Psoas muscle (tissue), 8 donors: Measurements from ENCODE around the gene PDZD11. TPM values are rescaled to one million over a fixed set of nuclear protein-coding genes. Genes with fewer than 3 reads are reported as not detected.

Experiments used
- ATAC-seq, 4 donors: fragments of 200-7000 bp; cut with Tn5 transposase; one replicate each; pipeline ENCODE4 v1.9.1; 2020; ENCODE audit warnings: moderate library complexity in 3 of 4, mild to moderate bottlenecking in 2 of 4
- DNase-seq, 2 donors: peaks; one replicate each; pipeline ENCODE4 v3.0.0-alpha.2; 2020
- H3K27ac ChIP-seq: fragments of 200-600 bp; one replicate; pipeline ENCODE4 v1.8.0; 2022
- H3K27me3 ChIP-seq, 3 donors: fragments of 200-600 bp in 1 of 3; one replicate each; pipeline versions ENCODE4 v1.6.1 to v1.8.0; 2013 to 2022; ENCODE audit warnings: low read length in 2 of 3, mild to moderate bottlenecking in 2 of 3, moderate library complexity in 1 of 3; ENCODE audit not compliant: insufficient read depth in 3 of 3
- H3K36me3 ChIP-seq, 2 donors: fragments of 200-600 bp in 1 of 2; one replicate each; pipeline versions ENCODE4 v1.6.1 to v1.8.0; 2013 to 2022; ENCODE audit warnings: low read depth in 1 of 2, mild to moderate bottlenecking in 1 of 2, moderate library complexity in 1 of 2; ENCODE audit not compliant: insufficient read depth in 1 of 2
- H3K4me1 ChIP-seq: fragments of 200-600 bp; one replicate; pipeline ENCODE4 v1.8.0; 2022
- H3K4me3 ChIP-seq: fragments of 200-600 bp; one replicate; pipeline ENCODE4 v1.8.0; 2022; ENCODE audit warnings: mild to moderate bottlenecking
- H3K9me3 ChIP-seq: fragments of 200-600 bp; one replicate; pipeline ENCODE4 v1.8.0; 2022
- CTCF ChIP-seq: fragments of 200-600 bp; IDR thresholded peaks from one replicate; pipeline ENCODE4 v1.8.0; 2022; ENCODE audit warnings: antibody characterized with exemption
- WGBS, 3 donors: extraction: QIAGEN DNeasy Blood & Tissue Kit; methylation state at CpG; one replicate each; pipeline versions ENCODE4 v1.1.6 to v1.1.7; 2013; 5-methylcytosine and 5-hydroxymethylcytosine counted together
- intact Hi-C, 2 donors: fragments of 100-400 bp; cut with DNase I; formaldehyde crosslinking; loops; one replicate each; pipeline versions ENCODE4 v1.11.0 to v1.14.2; 2022
- long read RNA-seq, 2 donors: library from polyadenylated mRNA; unstranded; transcript quantifications; one replicate each; pipeline ENCODE4 v2.0.0, GENCODE V29; 2021
- polyA plus RNA-seq, 3 donors: library from polyadenylated mRNA; stranded (reverse); fragments of 200-250 nt; gene quantifications; one replicate each; pipeline ENCODE4 v1.2.3, GENCODE V29; 2013
- total RNA-seq, 4 donors: library from RNA; stranded (reverse); fragmentation: NEBNext Ultra II Directional in 2 of 4; extraction: Animal tissue kit (Norgen Biotek cat#: 25700) in 2 of 4; gene quantifications; one replicate each; pipeline versions ENCODE4 v1.2.1 to v1.2.4, GENCODE V29; 2021 to 2023
- donor health status: healthy with polysubstance abuse.
- donor health status: DM: no; HTN: no; CAD: no; lungs with moderate emphysema.
- donor health status: Bipolar disorder and iron deficiency.
- donor health status: healthy.
- donor health status: DM: yes; HTN: yes; CAD: no.
- donor health status: DM: no; HTN: no; CAD: no.
- donor health status: DM: no; HTN: no; CAD: no.
- donor health status: DM: yes; HTN: yes; CAD: no.

Gene PDZD11
- total RNA-seq, result 10 to 100 TPM; 18.5 to 26.2 (median 19.7) TPM
- 10 to 100 TPM; 22.0 to 28.7 (median 27.9) TPM for polyA plus RNA-seq
- long read RNA-seq, donor 1, transcript PDZD11-201 (7 exons, 1,043 nt), result major isoform, 12 of 14 reads
- long read RNA-seq, donor 1, partial matches to known transcripts, result 1 of 14 reads
- long read RNA-seq, donor 1, other reads (novel, unspliced or antisense), result 1 of 14 reads
- long read RNA-seq, donor 2, transcript PDZD11-201 (7 exons, 1,043 nt), result major isoform, 15 of 20 reads
- long read RNA-seq, donor 2, partial matches to known transcripts, result 2 of 20 reads
- long read RNA-seq, donor 2, other reads (novel, unspliced or antisense), result 2 of 20 reads

GRCh38 chrX:70289793-70290770 lies at the start of gene PDZD11, which contains the start of gene KIF4A:
PDZD11 (minus strand) TSS chrX:70289927; CDS start chrX:70289341, 586 bp downstream.
KIF4A (plus strand) TSS chrX:70290104; CDS start chrX:70290459, 355 bp downstream.
- Histone ChIP-seq H3K36me3 (peaks cover 0 to 33% of the 10 kb centered on the region in 2 donors), H3K4me3 (peak within 1 kb of the TSS; percentile 70), H3K27me3 (peaks cover 0 to 17% (median 0%) of the 10 kb centered on the region in 3 donors), H3K9me3 (no peaks in the 10 kb centered on the region), H3K27ac (peak within 1 kb of the TSS; percentile 68), H3K4me1 (no peaks in the 10 kb centered on the region)
- intact Hi-C loops, result loop anchor here in 1 of 2 donors (10.0 kb wide), 1 partner anchor 145 kb away; no protein-coding TSS in a partner anchor
- WGBS, 3 donors, result 0 to 32% (median 0%) methylated on average over 33 to 62 of the region's 62 CpGs
- no peak for TF ChIP-seq CTCF
- ATAC-seq, result peak; percentile 99 to 100 (median 100)
- DNase-seq, result peak; percentile 82 to 90

- Histone ChIP-seq H3K27ac (no peak overlapping the region), H3K4me3 (no peak overlapping the region), H3K36me3 (no peaks in the 10 kb centered on the region), H3K9me3 (no peaks in the 10 kb centered on the region), H3K4me1 (no peaks in the 10 kb centered on the region), H3K27me3 (peaks cover 0 to 11% (median 0%) of the 10 kb centered on the region in 3 donors)
- WGBS, 3 donors, result 78 to 95% (median 89%) methylated on average over 4 of the region's 4 CpGs
- ATAC-seq, result no peak
- no peak for DNase-seq
- no peak for TF ChIP-seq CTCF
- intact Hi-C loops, result no loop called here
These were observed 48.6 kb upstream of the PDZD11 start for GRCh38 chrX:70338290-70338689.

GRCh38 chrX:70336767-70337166 lies 47.0 kb upstream of the PDZD11 start:
- Histone ChIP-seq H3K4me1 (no peaks in the 10 kb centered on the region), H3K4me3 (no peak overlapping the region), H3K27ac (no peak overlapping the region), H3K36me3 (no peaks in the 10 kb centered on the region), H3K27me3 (peaks cover 0 to 6% (median 0%) of the 10 kb centered on the region in 3 donors), H3K9me3 (no peaks in the 10 kb centered on the region)
- ATAC-seq (no peak), DNase-seq (no peak)
- intact Hi-C loops, result no loop called here
- TF ChIP-seq CTCF, result no peak

GRCh38 chrX:70332600-70332999 lies 42.9 kb upstream of the PDZD11 start:
- Histone ChIP-seq H3K4me1 (no peaks in the 10 kb centered on the region), H3K4me3 (no peak overlapping the region), H3K27me3 (peaks cover 0 to 4% (median 0%) of the 10 kb centered on the region in 3 donors), H3K36me3 (no peaks in the 10 kb centered on the region), H3K9me3 (no peaks in the 10 kb centered on the region), H3K27ac (no peak overlapping the region)
- intact Hi-C loops, result no loop called here
- WGBS, 3 donors, result 80 to 100% (median 94%) methylated on average over 1 of the region's 1 CpG
- DNase-seq, result no peak
- no peak for ATAC-seq
- TF ChIP-seq CTCF, result no peak
